GM19328 (cell line): Measurements from ENCODE around the gene PEAR1.

Experiments used
- ATAC-seq: cut with Tn5 transposase; IDR thresholded peaks from one replicate; pipeline ENCODE4 v1.9.1; 2021; ENCODE audit warnings: mild to moderate bottlenecking, moderate library complexity; ENCODE audit not compliant: unreplicated experiment

The PEAR1 gene

GRCh38 chr1:156898971-156899664 lies 5.6 kb downstream of the PEAR1 start:
- ATAC-seq = no peak

- no peak for ATAC-seq
Measured at GRCh38 chr1:156899956-156900718, 6.6 kb downstream of the PEAR1 start.

- no peak for ATAC-seq
Measured at GRCh38 chr1:156900896-156901589, 7.5 kb downstream of the PEAR1 start.

GRCh38 chr1:156901590-156901900 lies 8.0 kb downstream of the PEAR1 start:
- no peak for ATAC-seq

GRCh38 chr1:156901966-156902915 lies 8.7 kb downstream of the PEAR1 start:
- ATAC-seq = no peak

GRCh38 chr1:156903328-156904091 lies 10.0 kb downstream of the PEAR1 start:
- no peak for ATAC-seq

- no peak for ATAC-seq
Measured at GRCh38 chr1:156904187-156904959, 10.9 kb downstream of the PEAR1 start.

- ATAC-seq = no peak
Measured at GRCh38 chr1:156905176-156905575, 11.7 kb downstream of the PEAR1 start.

GRCh38 chr1:156905651-156906050 lies 12.1 kb downstream of the PEAR1 start:
- no peak for ATAC-seq

- no peak for ATAC-seq
Measured at GRCh38 chr1:156906206-156906906, 12.8 kb downstream of the PEAR1 start.

- no peak for ATAC-seq
Measured at GRCh38 chr1:156908541-156908940, 15.0 kb downstream of the PEAR1 start.

GRCh38 chr1:156908955-156909354 lies 15.4 kb downstream of the PEAR1 start:
- ATAC-seq = no peak

GRCh38 chr1:156909671-156910070 lies 16.2 kb downstream of the PEAR1 start:
- ATAC-seq = no peak

GRCh38 chr1:156910309-156910782 lies 16.8 kb downstream of the PEAR1 start:
- no peak for ATAC-seq

- no peak for ATAC-seq
Measured at GRCh38 chr1:156911577-156912298, 18.2 kb downstream of the PEAR1 start.

GRCh38 chr1:156912310-156912709 lies 18.8 kb downstream of the PEAR1 start:
- no peak for ATAC-seq

GRCh38 chr1:156912861-156913808 lies 19.6 kb downstream of the PEAR1 start:
- ATAC-seq = no peak
